B cell (primary cell): Measurements from ENCODE around the gene CFAP53. TPM values are rescaled to one million over a fixed set of nuclear protein-coding genes. Genes with fewer than 3 reads are reported as not detected.

ENCODE experiments used
- ATAC-seq: fragments of 200-7000 bp; cut with Tn5 transposase; one replicate; pipeline ENCODE4 v1.10.0; 2021; ENCODE audit warnings: low read depth, mild to moderate bottlenecking, moderate number of reproducible peaks, moderate library complexity
- CTCF ChIA-PET: fragments of 350-600 bp; sonication (Branson Sonifier 250); formaldehyde crosslinking; loops from one replicate; lab custom pipeline; 2021; ENCODE audit warnings: antibody characterized with exemption, inconsistent platforms; lab: Charles Lee
- POLR2A ChIA-PET: fragments of 350-600 bp; sonication (Branson Sonifier 250); formaldehyde crosslinking; loops from one replicate; lab custom pipeline; 2021; ENCODE audit warnings: antibody characterized with exemption; lab: Charles Lee
- DNase-seq: peaks from one replicate; pipeline ENCODE4 v3.0.0; 2013
- H2AFZ ChIP-seq: 2 replicates; pipeline ENCODE4 v1.6.1; 2012; ENCODE audit warnings: mild to moderate bottlenecking, low read depth, low read length; ENCODE audit not compliant: insufficient read depth, poor library complexity, severe bottlenecking
- H3K27ac ChIP-seq, 2 donors: 1 replicate in 1 of 2; 2 replicates in 1 of 2; pipeline ENCODE4 v1.5.1; 2012 to 2013; ENCODE audit warnings: low read length in 2 of 2, mild to moderate bottlenecking in 2 of 2, moderate library complexity in 1 of 2
- H3K27me3 ChIP-seq, 4 experiments: fragments of 200-600 bp in 1 of 4; sonication (generic) in 1 of 4; replicated peaks in 1 of 4; 1 replicate in 2 of 4; 2 replicates in 2 of 4; pipeline versions ENCODE4 v1.6.1 to v1.7.0; 2013 to 2016; ENCODE audit warnings: low read length in 3 of 4, mild to moderate bottlenecking in 2 of 4, mixed read lengths in 1 of 4, moderate library complexity in 1 of 4; ENCODE audit not compliant: insufficient read depth in 4 of 4, control insufficient read depth in 3 of 4; ENCODE audit errors: control extremely low read depth in 1 of 4
- H3K36me3 ChIP-seq, 2 experiments: replicated peaks in 1 of 2; 1 replicate in 1 of 2; 2 replicates in 1 of 2; pipeline versions ENCODE4 v1.6.1 to v1.7.1; 2013; ENCODE audit warnings: low read length in 1 of 2; ENCODE audit not compliant: insufficient read depth in 2 of 2, control insufficient read depth in 1 of 2; ENCODE audit errors: control extremely low read depth in 1 of 2, extremely low read depth in 1 of 2
- H3K4me1 ChIP-seq, 2 donors: fragments of 200-600 bp in 1 of 2; sonication (generic) in 1 of 2; 1 replicate in 1 of 2; 2 replicates in 1 of 2; pipeline versions ENCODE4 v1.5.1 to v1.6.1; 2013 to 2017; ENCODE audit warnings: low read length in 2 of 2; ENCODE audit not compliant: control insufficient read depth in 2 of 2, insufficient read depth in 2 of 2
- H3K4me2 ChIP-seq: replicated peaks from 2 replicates; pipeline ENCODE3; 2012; ENCODE audit warnings: mild to moderate bottlenecking, low read depth, low read length; ENCODE audit not compliant: poor library complexity, severe bottlenecking
- H3K4me3 ChIP-seq, 5 experiments: fragments of 200-600 bp in 1 of 5; sonication (generic) in 1 of 5; 1 replicate in 3 of 5; 2 replicates in 2 of 5; pipeline versions ENCODE4 v1.5.1 to v1.7.0; 2011 to 2016; ENCODE audit warnings: low read length in 4 of 5, mild to moderate bottlenecking in 4 of 5, low read depth in 2 of 5, control low read depth in 1 of 5, moderate library complexity in 1 of 5; ENCODE audit not compliant: insufficient read depth in 1 of 5; ENCODE audit errors: control extremely low read depth in 1 of 5, extremely low read depth in 1 of 5
- H3K79me2 ChIP-seq: fragments of 200-600 bp; sonication (generic); one replicate; pipeline ENCODE4 v1.6.0; 2016; ENCODE audit warnings: low read length; ENCODE audit not compliant: control insufficient read depth, insufficient read depth
- H3K9ac ChIP-seq: fragments of 200-600 bp; sonication (generic); 2 replicates; pipeline ENCODE4 v1.6.1; 2017; ENCODE audit warnings: mild to moderate bottlenecking, low read length, moderate library complexity
- H3K9me3 ChIP-seq, 3 donors: one replicate each; pipeline versions ENCODE4 v1.6.1 to v1.7.1; 2013; ENCODE audit warnings: low read length in 2 of 3; ENCODE audit not compliant: control insufficient read depth in 2 of 3, insufficient read depth in 1 of 3; ENCODE audit errors: control extremely low read depth in 1 of 3
- H4K20me1 ChIP-seq: 2 replicates; pipeline ENCODE4 v1.6.0; 2012; ENCODE audit warnings: mild to moderate bottlenecking, low read length; ENCODE audit not compliant: insufficient read depth, control insufficient read depth, poor library complexity, severe bottlenecking
- H3K27ac Mint-ChIP-seq: one replicate; pipeline ENCODE4 v1.8.0; 2021; ENCODE audit warnings: mixed read lengths
- H3K27me3 Mint-ChIP-seq: one replicate; pipeline ENCODE4 v1.8.0; 2021; ENCODE audit warnings: mixed read lengths
- H3K4me1 Mint-ChIP-seq: one replicate; pipeline ENCODE4 v1.8.0; 2021; ENCODE audit warnings: mixed read lengths
- H3K4me3 Mint-ChIP-seq: one replicate; pipeline ENCODE4 v1.8.0; 2021; ENCODE audit warnings: mixed read lengths
- H3K9me3 Mint-ChIP-seq: one replicate; pipeline ENCODE4 v1.8.0; 2022; ENCODE audit warnings: mixed read lengths; ENCODE audit not compliant: insufficient read depth
- CTCF ChIP-seq: fragments of 200-600 bp; IDR thresholded peaks from one replicate; pipeline ENCODE4 v1.8.0; 2022; ENCODE audit warnings: antibody characterized with exemption, mild to moderate bottlenecking
- EZH2 ChIP-seq: IDR thresholded peaks from 2 replicates; pipeline ENCODE4 v1.6.1; 2012; ENCODE audit warnings: borderline replicate concordance, low read depth, mild to moderate bottlenecking, moderate library complexity, low read length; ENCODE audit not compliant: insufficient read depth, poor library complexity, severe bottlenecking
- WGBS: methylation state at CpG from one replicate; pipeline ENCODE4 v1.1.5; 2013; ENCODE audit warnings: missing lambda C conversion rate; ENCODE audit not compliant: insufficient coverage; 5-methylcytosine and 5-hydroxymethylcytosine counted together
- intact Hi-C: fragments of 100-400 bp; cut with micrococcal nuclease; formaldehyde crosslinking; loops from one replicate; pipeline ENCODE4 v1.10.0; 2022
- polyA plus RNA-seq: library from polyadenylated mRNA; depleted of rRNA; stranded (reverse); fragments of >200 nt; gene quantifications from 2 replicates; pipeline ENCODE4 v1.2.3, GENCODE V29; 2012
- total RNA-seq, 2 donors: library from RNA; stranded (reverse); fragments of 120-200 nt in 1 of 2; gene quantifications; 1 replicate in 1 of 2; 2 replicates in 1 of 2; pipeline versions ENCODE4 v1.2.3 to v1.2.4, GENCODE V29; 2013 to 2022

CFAP53 gene
- total and polyA plus RNA-seq, 2 donors (not counting 1 experiment from before 2014, with no cell fraction given): 0.04 to 0.79 TPM

- peak overlapping the region; percentile 97 for H3K9ac ChIP-seq
- no peak for TF ChIP-seq CTCF
- no peak for TF ChIP-seq EZH2
- peaks cover 30% of the 10 kb centered on the region for H4K20me1 ChIP-seq
- H3K27ac Mint-ChIP-seq: peak overlapping the region; percentile 97
- ChIA-PET CTCF (interaction anchor here (0.9 to 2.8 kb wide), 8 partner anchors 9 to 147 kb away, joined by 3 to 44 read pairs (median 6); partner anchors contain the start of genes CFAP53 and MYO5B), POLR2A (interaction anchor here (0.8 to 1.9 kb wide), 9 partner anchors 10 to 1330 kb away, joined by 3 to 10 read pairs (median 5); partner anchors contain the start of genes C18orf32, CFAP53 and SKA1)
- H3K4me2 ChIP-seq: peak overlapping the region; percentile 97
- peak overlapping the region; percentile 97 for H3K4me3 Mint-ChIP-seq
- H3K4me3 ChIP-seq: peak overlapping the region in 4 of 5 experiments; percentile 98 to 99 (median 99)
- peak overlapping the region; percentile 95 for H2AFZ ChIP-seq
- H3K9me3 ChIP-seq: no peaks in the 10 kb centered on the region
- H3K27ac ChIP-seq: peak overlapping the region; percentile 81 to 87
- H3K4me1 ChIP-seq: peaks cover 35 to 40% of the 10 kb centered on the region in 2 donors
- peaks cover 0 to 59% of the 10 kb centered on the region in 2 experiments for H3K36me3 ChIP-seq
- intact Hi-C loops: loop anchor here (1.0 kb wide), 4 partner anchors 16 to 790 kb away; partner anchors contain the start of genes CFAP53 and RPL17
- no peaks in the 10 kb centered on the region for H3K27me3 Mint-ChIP-seq
- peaks cover 45% of the 10 kb centered on the region for H3K4me1 Mint-ChIP-seq
- H3K27me3 ChIP-seq: no peaks in the 10 kb centered on the region
- ATAC-seq: no peak
- DNase-seq: no peak
- H3K9me3 Mint-ChIP-seq: no peaks in the 10 kb centered on the region
- WGBS: 44% methylated on average over 34 of the region's 35 CpGs
- peaks cover 39% of the 10 kb centered on the region for H3K79me2 ChIP-seq
Observed at GRCh38 chr18:50281972-50282520, 15.8 kb upstream of the CFAP53 start.
